Vagina (tissue), 2 donors: Measurements from ENCODE around the gene LY6G6D.

Experiments used
- CTCF ChIP-seq, 3 experiments: fragments of 450-650 bp in 2 of 3; fragments of 200-600 bp in 1 of 3; sonication (generic) in 1 of 3; IDR thresholded peaks; one replicate each; pipeline ENCODE4 v1.5.1; 2017 to 2019; ENCODE audit warnings: antibody characterized with exemption in 3 of 3, mild to moderate bottlenecking in 2 of 3, moderate library complexity in 2 of 3
- POLR2A ChIP-seq, 2 donors: fragments of 450-650 bp; IDR thresholded peaks; one replicate each; pipeline ENCODE4 v1.6.1; 2017; ENCODE audit warnings: antibody characterized with exemption in 2 of 2, mild to moderate bottlenecking in 2 of 2, moderate library complexity in 2 of 2
- POLR2AphosphoS5 ChIP-seq, 2 donors: sonication (generic); formaldehyde crosslinking; IDR thresholded peaks; one replicate each; pipeline ENCODE4 v1.9.0; 2017; ENCODE audit warnings: antibody characterized with exemption in 2 of 2, mild to moderate bottlenecking in 2 of 2, low read depth in 1 of 2; ENCODE audit not compliant: insufficient read depth in 1 of 2

- TF ChIP-seq POLR2A (IDR thresholded peaks at IDR 0.05) (no peak), CTCF (IDR thresholded peaks at IDR 0.05) (no peak), POLR2AphosphoS5 (IDR thresholded peaks at IDR 0.05; ENCODE audit: insufficient read depth in 1 of 2, low read depth in 1 of 2) (no peak)
Measured at GRCh38 chr6:31740397-31741223, 25.5 kb downstream of the LY6G6D start.
